Measurements from ENCODE around the gene AMOTL2. TPM values are rescaled to one million over a fixed set of nuclear protein-coding genes. Genes with fewer than 3 reads are reported as not detected.

Gene AMOTL2
- total and polyA plus RNA-seq, 9 of the 15 experiments (the other 6 are each of a cell fraction or from before 2014, with no cell fraction given), result 0.12 to 0.31 TPM; not detected in 7

- intact Hi-C loops (cut with micrococcal nuclease) (no loop called here), in situ Hi-C loops (cut with MboI) (no loop called here)
- BruUV-seq (replicated peaks), result no TSS peak
- H3K27me3 ChIP-seq (ENCODE audit: control insufficient read depth in 2 of 2, insufficient read depth in 2 of 2, low read length in 2 of 2), result peaks cover 2 to 34% of the 10 kb centered on the region in 2 experiments; a peak in 3 of 5 replicates
- no peak overlapping the region for H3K27ac ChIP-seq (ENCODE audit: extremely low read depth, low read depth, low read length)
- H3K4me3 ChIP-seq, result no peak overlapping the region
- H3K9me3 ChIP-seq (replicated peaks; ENCODE audit: control insufficient read depth, insufficient read depth, low read depth, low read length), result no peaks in the 10 kb centered on the region
- no peaks in the 10 kb centered on the region for H3K79me2 ChIP-seq (ENCODE audit: control insufficient read depth, insufficient read depth, low read length)
- ATAC-seq (no peak), FAIRE-seq (no peak), DNase-seq (ENCODE audit: extremely low read depth in 1 of 4, low spot score in 3 of 4) (no peak)
- H3K36me3 ChIP-seq (ENCODE audit: control insufficient read depth, insufficient read depth, low read length), result no peaks in the 10 kb centered on the region
- H3K4me1 ChIP-seq (replicated peaks in 1 of 2; ENCODE audit: control insufficient read depth in 2 of 2, insufficient read depth in 2 of 2, low read length in 2 of 2), result peaks cover 0 to 13% of the 10 kb centered on the region in 2 experiments; a peak in 3 of 5 replicates
- no peak overlapping the region for H3K4me2 ChIP-seq (ENCODE audit: insufficient read depth, low read length)
- TF ChIP-seq TFAP4 (CRISPR knock-in tag; IDR thresholded peaks at IDR 0.05; ENCODE audit: borderline replicate concordance) (no peak), ZNF24 (IDR thresholded peaks at IDR 0.05) (no peak), ZNF311 (CRISPR knock-in tag; IDR thresholded peaks at IDR 0.05) (no peak), ZNF589 (CRISPR knock-in tag; IDR thresholded peaks at IDR 0.05; ENCODE audit: low read depth) (no peak), NRF1 (conservative IDR thresholded peaks at IDR 0.05 in 1 of 2, IDR thresholded peaks at IDR 0.05 in 1 of 2) (no peak), DLX4 (CRISPR knock-in tag; IDR thresholded peaks at IDR 0.05) (no peak), PRDM10 (IDR thresholded peaks at IDR 0.05; ENCODE audit: partially characterized antibody) (no peak), ELF4 (CRISPR knock-in tag; IDR thresholded peaks at IDR 0.05) (no peak), NELFE (IDR thresholded peaks at IDR 0.05; ENCODE audit: insufficient read depth, insufficient read length) (no peak)
- H3K9me1 ChIP-seq (ENCODE audit: control insufficient read depth, insufficient read depth, low read length), result no peaks in the 10 kb centered on the region
- ChIA-PET POLR2A (no interaction called here), CTCF (ENCODE audit: low intra/inter-chr PET ratio) (interaction anchor here (0.9 kb wide), 1 partner anchor 181 kb away, joined by 3 read pairs; no protein-coding TSS in a partner anchor)
- H4K20me1 ChIP-seq (replicated peaks; ENCODE audit: control insufficient read depth, insufficient read depth, low read length), result no peaks in the 10 kb centered on the region
- no peak overlapping the region for H3K9ac ChIP-seq (ENCODE audit: insufficient read depth in 1 of 2, low read depth in 2 of 2, low read length in 2 of 2)
- 15% methylated on average over 3 of the region's 5 CpGs for WGBS (ENCODE audit: insufficient coverage, low coverage, missing lambda C conversion rate)
- no peak overlapping the region for H2AFZ ChIP-seq (ENCODE audit: low read depth, low read length)
These were observed 62.6 kb downstream of the AMOTL2 start for GRCh38 chr3:134311693-134312071.

Measured in K562 (cell line).